HUDEP-2 (cell line): ENCODE data around the gene CASR.
"Not testable (repeated sequence)": the region's sequence is repeated elsewhere in the genome, so short reads cannot be mapped to it uniquely, and the experiment has no call there.

Source experiments
- DNase-seq, 76 experiments: peaks; one replicate each; lab custom pipeline; 2025; ENCODE audit not compliant: unreplicated experiment in 76 of 76; lab: John Stamatoyannopoulos, UW

CASR gene, protein sequence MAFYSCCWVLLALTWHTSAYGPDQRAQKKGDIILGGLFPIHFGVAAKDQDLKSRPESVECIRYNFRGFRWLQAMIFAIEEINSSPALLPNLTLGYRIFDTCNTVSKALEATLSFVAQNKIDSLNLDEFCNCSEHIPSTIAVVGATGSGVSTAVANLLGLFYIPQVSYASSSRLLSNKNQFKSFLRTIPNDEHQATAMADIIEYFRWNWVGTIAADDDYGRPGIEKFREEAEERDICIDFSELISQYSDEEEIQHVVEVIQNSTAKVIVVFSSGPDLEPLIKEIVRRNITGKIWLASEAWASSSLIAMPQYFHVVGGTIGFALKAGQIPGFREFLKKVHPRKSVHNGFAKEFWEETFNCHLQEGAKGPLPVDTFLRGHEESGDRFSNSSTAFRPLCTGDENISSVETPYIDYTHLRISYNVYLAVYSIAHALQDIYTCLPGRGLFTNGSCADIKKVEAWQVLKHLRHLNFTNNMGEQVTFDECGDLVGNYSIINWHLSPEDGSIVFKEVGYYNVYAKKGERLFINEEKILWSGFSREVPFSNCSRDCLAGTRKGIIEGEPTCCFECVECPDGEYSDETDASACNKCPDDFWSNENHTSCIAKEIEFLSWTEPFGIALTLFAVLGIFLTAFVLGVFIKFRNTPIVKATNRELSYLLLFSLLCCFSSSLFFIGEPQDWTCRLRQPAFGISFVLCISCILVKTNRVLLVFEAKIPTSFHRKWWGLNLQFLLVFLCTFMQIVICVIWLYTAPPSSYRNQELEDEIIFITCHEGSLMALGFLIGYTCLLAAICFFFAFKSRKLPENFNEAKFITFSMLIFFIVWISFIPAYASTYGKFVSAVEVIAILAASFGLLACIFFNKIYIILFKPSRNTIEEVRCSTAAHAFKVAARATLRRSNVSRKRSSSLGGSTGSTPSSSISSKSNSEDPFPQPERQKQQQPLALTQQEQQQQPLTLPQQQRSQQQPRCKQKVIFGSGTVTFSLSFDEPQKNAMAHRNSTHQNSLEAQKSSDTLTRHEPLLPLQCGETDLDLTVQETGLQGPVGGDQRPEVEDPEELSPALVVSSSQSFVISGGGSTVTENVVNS

DNA sequence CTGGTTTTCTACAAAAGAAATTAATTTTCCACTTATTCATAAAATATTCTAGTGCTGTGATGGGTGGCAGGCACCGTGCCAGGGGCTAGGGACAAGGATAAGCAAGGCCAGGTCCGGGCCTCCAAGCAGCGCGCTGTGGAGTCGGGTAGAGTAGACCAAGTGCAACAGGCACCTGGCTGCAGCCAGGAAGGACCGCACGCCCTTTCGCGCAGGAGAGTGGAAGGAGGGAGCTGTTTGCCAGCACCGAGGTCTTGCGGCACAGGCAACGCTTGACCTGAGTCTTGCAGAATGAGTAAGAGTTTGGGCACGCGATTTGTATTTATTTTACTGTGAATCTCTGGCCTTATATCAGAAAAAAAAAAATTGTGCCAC lies at the start of gene CASR:
Gene CASR, plus strand, starts transcription at position 148 of the 372 bp plus-strand sequence. CDS start 70,522 bp downstream, outside the sequence.
- no peak for DNase-seq

DNA sequence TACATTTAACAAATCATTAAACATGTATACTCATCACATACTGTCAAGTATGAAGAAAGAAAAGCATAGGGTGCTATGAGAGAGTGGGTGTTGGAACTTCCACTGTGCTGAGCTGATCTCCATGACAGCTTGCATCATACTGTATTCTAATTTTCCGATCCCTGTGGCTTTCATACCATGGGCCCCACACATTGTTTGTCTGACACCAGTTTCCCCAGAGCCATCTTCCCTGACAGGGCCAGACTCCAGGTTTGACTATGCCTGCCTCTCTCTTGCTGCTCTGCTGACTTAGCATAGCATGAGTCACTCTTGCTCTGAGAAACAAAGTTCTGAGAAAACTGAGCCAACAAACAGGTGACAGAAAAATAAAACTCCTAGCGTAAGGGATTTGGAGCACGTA lies 37.0 kb upstream of the CASR start:
- no peak for DNase-seq

DNA sequence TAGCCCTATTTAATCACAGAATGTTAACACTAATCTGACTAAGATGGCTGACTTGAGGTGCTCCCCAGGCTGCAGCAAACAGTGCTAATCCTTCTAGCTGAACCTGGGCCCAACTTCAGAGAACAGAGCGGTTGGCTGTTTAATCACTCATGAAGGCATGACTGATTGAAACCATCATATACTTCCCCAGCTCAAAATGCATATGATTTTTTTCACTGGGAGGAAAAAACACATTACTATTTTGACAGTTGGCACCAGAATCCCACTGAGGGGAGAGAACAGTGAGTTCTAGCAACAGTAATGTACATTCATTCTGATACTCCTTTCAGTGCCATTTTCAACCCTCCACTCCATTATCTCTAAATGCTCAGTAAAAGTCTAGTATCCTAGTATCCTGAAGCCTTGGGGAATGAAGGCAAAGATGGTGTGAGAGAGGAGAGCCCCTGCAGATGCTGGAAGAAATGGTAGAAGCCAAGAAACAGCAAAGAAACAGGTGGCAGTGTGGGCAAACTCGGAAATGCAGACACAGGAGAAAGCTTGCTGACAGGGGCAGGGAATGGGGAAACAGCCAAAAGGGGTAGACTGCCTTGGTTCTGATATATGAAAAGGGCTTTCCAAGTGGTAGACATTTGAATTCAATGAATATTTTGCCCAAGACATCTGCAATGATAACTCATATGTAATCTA lies 34.4 kb upstream of the CASR start:
- DNase-seq: no peak

DNA sequence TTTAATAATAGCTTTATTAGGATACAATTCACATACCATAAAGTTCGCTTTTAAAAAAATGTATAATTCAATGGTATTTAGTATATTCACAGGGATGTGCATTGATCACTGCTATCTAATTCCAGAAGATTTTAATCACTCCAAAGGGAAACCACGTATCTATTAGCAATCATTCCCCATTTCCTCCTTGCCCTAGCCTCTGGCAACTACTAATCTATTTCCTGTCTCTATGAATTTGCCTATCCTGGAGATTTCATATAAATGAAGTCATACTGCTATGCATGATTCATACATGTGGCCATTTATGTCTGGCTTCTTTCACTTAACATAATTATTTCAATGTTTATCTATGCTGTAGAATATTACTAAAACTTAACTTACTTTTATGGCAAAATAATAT lies 32.0 kb upstream of the CASR start:
- DNase-seq: no peak

DNA sequence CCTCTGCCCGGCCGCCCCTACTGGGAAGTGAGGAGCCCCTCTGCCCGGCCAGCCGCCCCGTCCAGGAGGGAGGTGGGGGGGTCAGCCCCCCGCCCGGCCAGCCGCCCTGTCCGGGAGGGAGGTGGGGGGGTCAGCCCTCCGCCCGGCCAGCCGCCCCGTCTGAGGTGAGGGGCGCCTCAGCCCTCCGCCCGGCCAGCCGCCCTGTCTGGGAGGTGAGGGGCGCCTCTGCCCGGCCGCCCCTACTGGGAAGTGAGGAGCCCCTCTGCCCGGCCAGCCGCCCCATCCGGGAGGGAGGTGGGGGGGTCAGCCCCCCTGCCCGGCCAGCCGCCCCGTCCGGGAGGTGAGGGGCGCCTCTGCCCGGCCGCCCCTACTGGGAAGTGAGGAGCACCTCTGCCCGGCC lies 18.5 kb upstream of the CASR start:
- DNase-seq: not testable (repeated sequence)

DNA sequence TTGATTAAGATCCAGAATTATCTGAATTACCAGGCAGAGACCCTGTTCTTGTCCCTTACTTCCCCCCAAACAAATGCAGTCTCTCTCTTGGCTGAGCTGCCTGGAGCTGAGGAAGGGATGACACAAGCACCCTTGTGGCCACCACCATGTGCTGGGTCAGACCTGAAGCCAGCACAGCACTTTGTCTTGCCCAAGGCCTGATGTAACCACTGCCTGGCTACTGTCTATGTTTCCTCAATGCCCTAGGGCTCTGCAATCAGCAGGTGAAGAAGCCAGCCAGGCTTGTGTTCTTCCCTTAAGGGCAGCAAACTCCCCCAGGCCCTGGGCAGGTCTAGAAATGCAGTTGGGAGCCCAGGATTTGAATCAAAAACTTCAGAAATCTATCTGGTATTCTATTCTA lies 15.8 kb upstream of the CASR start:
- DNase-seq: no peak

DNA sequence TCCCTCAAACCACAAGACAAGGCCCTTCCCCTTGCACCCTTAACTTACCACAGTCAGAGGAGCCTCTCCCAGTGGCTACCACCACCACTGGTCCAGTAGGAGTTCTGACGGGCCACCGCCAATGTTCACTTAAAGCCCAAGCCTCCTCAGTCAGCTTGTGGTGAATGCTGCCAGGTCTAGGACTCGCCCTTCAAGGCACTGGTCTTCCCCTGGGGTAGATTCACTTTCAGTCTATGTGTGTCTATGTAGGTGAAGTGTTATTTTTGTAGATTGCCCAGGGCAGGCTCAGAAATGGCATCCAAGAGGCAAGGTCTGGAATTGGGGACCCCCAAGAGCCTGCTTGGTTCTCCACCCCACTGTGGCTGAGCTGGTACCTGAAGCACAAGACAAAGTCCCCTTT lies 15.4 kb upstream of the CASR start:
- DNase-seq: no peak

DNA sequence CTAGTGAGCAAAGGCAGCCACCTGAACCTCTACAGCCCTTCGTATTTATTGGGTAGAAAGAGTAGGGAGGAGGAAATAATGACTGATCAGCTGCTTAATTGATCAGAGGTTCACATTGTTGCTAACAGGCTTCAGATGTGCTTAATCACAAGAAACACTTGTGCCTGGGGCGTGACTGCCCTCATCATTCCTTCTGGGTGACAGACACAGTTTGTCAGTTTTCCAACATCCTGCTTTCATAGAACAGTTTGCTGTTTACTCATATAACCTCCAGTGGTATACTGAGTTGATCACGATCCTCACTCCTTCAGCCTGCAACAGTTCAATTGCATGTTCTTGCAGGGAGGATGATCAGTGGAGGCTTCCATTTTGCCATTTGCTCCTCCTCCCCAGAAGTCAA lies 13.6 kb upstream of the CASR start:
- no peak for DNase-seq

DNA sequence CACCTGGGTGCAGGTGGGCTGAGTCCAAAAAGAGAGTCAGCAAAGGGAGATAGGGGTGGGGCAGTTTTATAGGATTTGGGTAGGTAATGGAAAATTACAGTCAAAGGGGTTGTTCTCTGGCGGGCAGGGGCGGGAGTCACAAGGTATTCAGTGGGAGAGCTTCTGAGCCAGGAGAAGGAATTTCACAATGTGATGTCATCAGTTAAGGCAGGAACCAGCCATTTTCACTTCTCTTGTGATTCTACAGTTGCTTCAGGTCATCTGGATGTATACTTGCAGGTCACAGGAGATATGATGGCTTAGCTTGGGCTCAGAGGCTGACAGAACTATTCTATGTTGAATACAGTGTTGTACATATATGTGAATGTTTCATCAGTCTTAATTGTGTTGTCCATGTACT lies 12.1 kb upstream of the CASR start:
- not testable (repeated sequence) for DNase-seq

DNA sequence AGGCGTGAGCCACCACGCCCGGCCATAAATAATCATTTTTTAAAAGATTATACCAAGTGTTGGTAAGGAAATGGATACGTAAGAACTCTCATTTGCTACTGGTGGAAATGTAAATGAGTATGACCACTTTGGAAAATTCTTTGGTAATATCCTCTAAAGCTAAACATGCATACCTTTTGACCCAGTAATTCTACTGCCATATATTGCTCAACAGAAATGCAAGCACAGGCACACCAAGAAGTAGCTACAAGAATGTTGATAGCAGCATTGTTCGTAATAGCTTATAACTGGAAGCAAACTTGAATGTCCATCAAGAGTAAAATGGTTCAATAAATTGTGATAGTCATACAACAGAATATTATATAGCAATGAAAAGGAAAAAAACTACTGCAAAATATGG lies 4.8 kb upstream of the CASR start:
- DNase-seq: no peak

DNA sequence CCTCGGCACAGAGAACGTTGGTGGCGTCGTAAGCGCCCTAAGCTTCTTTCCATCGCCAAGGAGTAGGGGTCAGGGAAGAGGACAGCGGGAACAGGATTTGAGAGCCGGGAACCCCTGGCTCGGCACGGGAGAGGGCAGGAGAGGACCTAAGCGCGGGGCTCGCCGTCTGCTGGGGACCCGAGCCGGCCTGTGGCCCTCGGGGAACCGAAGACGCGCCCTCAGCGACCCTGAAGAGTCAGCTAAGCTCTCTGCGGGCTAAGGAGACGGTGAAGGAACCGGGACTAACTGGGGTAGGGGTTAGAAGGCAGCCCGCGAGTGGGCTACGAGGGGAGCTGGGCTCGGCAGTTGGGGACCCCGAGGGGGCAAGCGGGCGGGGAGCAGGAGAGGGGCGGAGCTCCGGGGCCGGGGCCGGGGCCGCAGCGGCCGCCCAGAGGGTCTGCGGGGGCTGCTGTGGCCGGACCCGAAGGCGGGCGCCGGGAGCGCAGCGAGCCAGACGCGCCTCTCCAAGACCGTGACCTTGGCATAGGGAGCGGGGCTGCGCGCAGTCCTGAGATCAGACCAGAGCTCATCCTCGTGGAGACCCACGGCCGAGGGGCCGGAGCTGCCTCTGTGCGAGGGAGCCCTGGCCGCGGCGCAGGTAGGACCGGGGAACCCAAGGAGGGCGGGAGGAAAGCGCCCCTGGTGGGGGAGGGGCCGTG lies 574 bp downstream of the CASR start:
- no peak for DNase-seq

DNA sequence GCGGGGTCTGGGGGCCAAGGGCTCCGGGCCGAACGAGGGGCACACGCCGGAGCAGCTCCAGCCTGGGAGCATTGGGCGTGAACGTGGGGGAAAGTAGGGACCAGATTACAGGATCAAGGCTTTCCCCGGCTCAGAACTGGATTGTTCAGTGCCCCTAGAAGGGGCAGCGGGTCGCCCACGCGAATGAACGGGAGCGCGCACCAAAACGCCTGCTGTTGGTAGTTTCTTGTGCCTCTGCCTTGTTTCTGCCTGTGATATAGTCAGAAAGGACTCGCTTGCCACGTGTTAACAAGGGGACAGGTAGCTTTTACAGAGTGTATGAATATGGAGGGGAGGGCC lies 1.1 kb downstream of the CASR start:
- DNase-seq: no peak

DNA sequence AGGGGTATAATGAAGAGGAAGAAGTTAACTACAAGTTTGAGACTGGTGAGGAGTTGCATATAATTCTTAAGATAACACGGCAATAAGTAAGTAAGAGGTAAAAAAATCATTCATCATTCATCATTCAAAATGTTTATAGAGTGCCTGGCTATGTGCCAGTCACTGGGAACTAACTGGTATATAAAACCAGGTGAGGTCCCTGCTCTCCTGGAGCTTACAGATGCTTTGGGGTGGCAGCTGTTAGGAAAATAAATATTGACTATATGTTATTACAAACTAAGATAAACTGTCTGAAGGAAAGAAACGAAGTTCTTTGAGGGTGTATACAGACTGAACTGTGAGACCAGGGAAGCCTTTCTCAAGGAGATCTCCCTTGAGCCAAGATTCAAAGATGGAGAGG lies 2.9 kb downstream of the CASR start:
- DNase-seq: no peak

DNA sequence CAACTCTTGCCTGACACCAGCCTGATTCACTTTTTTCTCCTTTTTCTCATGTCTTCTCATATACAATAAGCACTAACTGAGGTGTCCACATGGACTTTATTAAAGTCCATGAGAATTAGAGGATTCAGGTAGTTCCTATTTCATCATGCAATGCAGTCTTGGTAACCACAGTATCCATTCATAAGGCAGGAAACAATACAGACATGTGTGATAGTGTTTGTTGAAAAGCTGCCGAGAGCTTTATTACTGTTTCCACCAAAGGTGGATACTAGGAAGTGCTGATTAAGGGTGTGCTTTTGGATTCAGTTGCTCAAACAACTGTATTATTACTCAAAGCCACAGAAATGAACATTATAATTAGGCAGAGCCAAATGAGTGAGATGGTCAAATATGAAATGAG lies 5.3 kb downstream of the CASR start:
- DNase-seq: no peak

DNA sequence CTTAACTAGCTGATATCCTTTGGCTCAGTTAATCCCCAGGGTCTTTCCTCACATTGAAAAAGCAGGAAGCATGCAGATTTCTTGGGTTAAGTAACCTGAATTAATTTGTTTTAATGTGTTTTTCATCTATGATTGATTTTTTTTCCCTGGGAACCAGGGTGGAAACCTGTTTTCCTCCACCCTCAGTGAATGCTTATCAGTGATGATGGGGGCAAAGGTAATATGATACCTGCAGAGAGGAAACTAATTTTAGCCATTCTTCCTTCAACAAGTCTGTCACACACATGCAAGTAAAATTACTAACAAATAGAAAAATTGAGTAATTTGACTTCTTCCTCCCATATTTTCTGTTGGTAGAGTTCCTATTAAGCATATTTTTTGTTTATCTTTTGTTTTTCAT lies 5.9 kb downstream of the CASR start:
- no peak for DNase-seq

DNA sequence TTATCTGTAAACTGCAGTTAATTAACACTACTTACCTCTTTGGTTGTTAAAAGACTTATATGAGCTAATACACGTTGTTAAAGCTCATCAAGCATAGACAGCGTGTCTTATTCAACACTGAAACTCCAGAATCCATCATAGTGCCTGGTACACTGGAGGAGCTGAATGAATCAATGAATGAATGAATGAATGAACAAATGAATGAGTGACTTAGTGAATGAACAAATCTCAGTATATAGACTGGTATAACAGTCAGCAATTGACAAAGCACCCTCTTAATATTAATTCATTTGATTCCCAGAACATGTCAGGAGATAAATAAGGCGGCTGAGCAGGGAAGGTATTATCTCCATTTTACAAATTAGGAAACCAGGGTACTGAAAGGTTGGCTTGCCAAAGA lies 7.1 kb downstream of the CASR start:
- DNase-seq: no peak

DNA sequence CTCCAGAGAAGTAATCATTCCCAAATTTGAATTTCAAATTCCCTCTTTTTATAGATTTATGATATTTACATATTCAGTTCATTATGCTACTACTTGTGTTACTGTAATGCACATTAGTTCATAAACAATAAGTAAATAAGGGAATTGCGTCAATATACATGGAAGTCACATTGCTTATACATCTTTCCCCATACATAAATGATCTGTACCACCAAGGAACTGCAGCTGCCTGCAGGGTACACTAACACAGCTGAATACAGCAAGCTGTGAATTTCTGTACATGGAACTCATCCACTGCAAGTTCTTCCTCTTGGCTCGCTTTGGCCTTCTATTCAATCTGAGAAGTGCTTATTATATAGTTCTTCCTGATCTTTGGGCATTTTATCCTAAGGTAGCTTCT lies 15.5 kb downstream of the CASR start:
- DNase-seq: no peak

DNA sequence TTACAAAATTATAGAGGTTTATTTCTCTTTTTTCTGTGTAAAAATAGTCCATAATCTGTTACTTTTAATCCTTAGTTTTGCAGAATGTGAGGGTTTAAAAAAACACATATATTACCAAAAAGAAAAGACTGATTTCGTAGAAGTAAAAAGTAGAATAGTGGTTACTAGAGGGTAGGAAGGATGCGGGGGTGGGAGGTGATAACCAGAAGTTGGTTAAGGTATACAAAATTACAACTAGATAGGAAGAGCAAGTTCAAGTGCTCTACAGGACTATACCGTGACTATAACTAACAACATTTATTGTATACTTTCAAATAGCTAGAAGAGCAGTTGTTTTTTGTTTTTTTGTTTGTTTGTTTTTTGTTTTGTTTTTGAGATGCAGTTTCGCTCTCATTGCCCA lies 16.1 kb downstream of the CASR start:
- DNase-seq: no peak

DNA sequence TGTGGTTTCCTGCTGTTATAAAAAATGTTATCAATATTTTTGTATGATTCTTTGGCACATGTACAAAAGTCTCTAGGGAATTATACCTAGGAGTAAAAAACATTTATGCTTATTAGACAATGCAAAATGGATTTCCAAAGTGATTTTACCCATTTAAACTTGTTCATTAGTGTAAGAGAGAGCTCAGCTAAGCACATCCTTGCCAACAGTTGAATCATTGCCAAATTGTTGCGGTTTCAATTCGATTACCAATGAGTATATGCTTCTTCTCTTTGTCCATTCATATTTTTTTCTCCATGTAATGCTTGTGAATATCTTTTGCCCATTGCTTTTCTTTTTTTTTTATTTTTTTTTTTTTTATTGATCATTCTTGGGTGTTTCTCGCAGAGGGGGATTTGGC lies 17.2 kb downstream of the CASR start:
- DNase-seq: peak in 6 of 76 experiments; percentile 1 to 12 (median 10)

DNA sequence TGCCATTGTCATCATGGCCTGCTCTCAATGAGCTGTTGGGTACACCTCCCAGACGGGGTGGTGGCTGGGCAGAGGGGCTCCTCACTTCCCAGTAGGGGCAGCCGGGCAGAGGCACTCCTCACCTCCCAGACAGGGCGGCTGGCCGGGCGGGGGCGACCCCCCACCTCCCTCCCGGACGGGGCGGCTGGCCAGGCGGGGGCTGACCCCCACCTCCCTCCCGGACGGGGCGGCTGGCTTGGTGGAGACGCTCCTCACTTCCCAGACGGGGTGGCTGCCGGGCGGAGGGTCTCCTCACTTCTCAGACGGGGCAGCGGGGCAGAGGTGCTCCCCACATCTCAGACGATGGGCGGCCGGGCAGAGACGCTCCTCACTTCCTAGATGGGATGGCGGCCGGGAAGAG lies 18.0 kb downstream of the CASR start:
- not testable (repeated sequence) for DNase-seq

DNA sequence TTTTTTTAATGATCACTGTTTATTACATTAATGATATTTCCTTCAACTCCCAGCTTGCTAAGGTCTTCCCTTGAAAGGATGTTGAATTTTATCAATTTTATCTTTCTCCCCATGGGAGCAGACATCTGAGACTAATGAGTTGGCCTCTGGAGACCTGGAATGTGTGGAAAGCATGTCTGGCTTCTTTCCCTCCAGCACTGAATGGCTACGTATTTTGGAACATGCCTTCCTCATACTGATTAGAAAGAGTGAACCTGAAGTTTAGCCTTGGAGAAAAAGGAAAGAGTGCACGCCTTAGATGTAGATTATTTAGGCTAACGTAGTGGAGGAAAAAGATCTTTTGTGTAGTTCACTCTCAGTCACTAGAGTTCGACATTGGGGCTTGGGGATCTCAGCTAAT lies 25.1 kb downstream of the CASR start:
- DNase-seq: no peak
